Gastroesophageal sphincter (tissue), 4 donors: ENCODE data around the gene ZNF627. TPM values are rescaled to one million over a fixed set of nuclear protein-coding genes. Genes with fewer than 3 reads are reported as not detected.
"Not testable (repeated sequence)": the region's sequence is repeated elsewhere in the genome, so short reads cannot be mapped to it uniquely, and the experiment has no call there.

Experiments used
- ATAC-seq: fragments of 150-250 bp; one replicate; pipeline ENCODE4 v1.9.1; 2016; ENCODE audit warnings: mild to moderate bottlenecking, moderate library complexity
- H3K27ac ChIP-seq, 4 donors: fragments of 200-600 bp; sonication (generic) in 3 of 4; 1 replicate in 3 of 4; 2 replicates in 1 of 4; pipeline ENCODE4 v1.5.1; 2016 to 2019
- H3K27me3 ChIP-seq: fragments of 200-600 bp; sonication (generic); one replicate; pipeline ENCODE4 v1.5.1; 2019
- H3K36me3 ChIP-seq, 2 donors: fragments of 200-600 bp; sonication (generic); one replicate each; pipeline ENCODE4 v1.5.1; 2019; ENCODE audit warnings: control low read depth in 1 of 2
- H3K4me1 ChIP-seq, 3 donors: fragments of 200-600 bp; sonication (generic); 1 replicate in 2 of 3; 2 replicates in 1 of 3; pipeline ENCODE4 v1.5.1; 2016 to 2019; ENCODE audit warnings: control low read depth in 2 of 3
- H3K4me3 ChIP-seq, 2 donors: fragments of 200-600 bp; sonication (generic); one replicate each; pipeline ENCODE4 v1.5.1; 2019; ENCODE audit warnings: mild to moderate bottlenecking in 1 of 2, moderate library complexity in 1 of 2
- H3K9me3 ChIP-seq, 3 donors: fragments of 200-600 bp; sonication (generic); one replicate each; pipeline ENCODE4 v1.5.1; 2017 to 2019; ENCODE audit warnings: control low read depth in 2 of 3
- EP300 ChIP-seq: sonication (generic); formaldehyde crosslinking; IDR thresholded peaks from one replicate; pipeline ENCODE4 v1.6.1; 2017; ENCODE audit warnings: antibody characterized with exemption, mild to moderate bottlenecking
- POLR2A ChIP-seq, 2 donors: fragments of 450-650 bp; IDR thresholded peaks; one replicate each; pipeline ENCODE4 v1.6.1; 2017; ENCODE audit warnings: antibody characterized with exemption in 2 of 2, mild to moderate bottlenecking in 2 of 2, moderate library complexity in 1 of 2
- POLR2AphosphoS5 ChIP-seq: sonication (generic); formaldehyde crosslinking; IDR thresholded peaks from one replicate; pipeline ENCODE4 v1.6.1; 2017; ENCODE audit warnings: antibody characterized with exemption
- WGBS, 2 donors: methylation state at CpG; one replicate each; pipeline ENCODE4 v1.1.5; 2018; ENCODE audit warnings: low coverage in 1 of 2; 5-methylcytosine and 5-hydroxymethylcytosine counted together
- total RNA-seq, 4 donors: library from RNA; depleted of rRNA; stranded (reverse); fragments of >200 nt; gene quantifications; one replicate each; pipeline ENCODE4 v1.1.0, GENCODE V29; 2016
- TF ChIP-seq, protein P1 (sequence below), 4 experiments: fragments of 200-600 bp in 2 of 4; fragments of 450-650 bp in 2 of 4; sonication (generic) in 1 of 4; IDR thresholded peaks; one replicate each; pipeline ENCODE4 v1.5.1; 2017 to 2019; ENCODE audit warnings: antibody characterized with exemption in 4 of 4, mild to moderate bottlenecking in 2 of 4, moderate library complexity in 2 of 4

The ZNF627 gene
- total RNA-seq, 4 donors from 2014 or later, result 9.6 to 18.0 (median 10.4) TPM

- Histone ChIP-seq H3K27ac (no peak overlapping the region), H3K4me3 (no peak overlapping the region), H3K9me3 (no peaks in the 10 kb centered on the region), H3K27me3 (no peaks in the 10 kb centered on the region), H3K4me1 (no peaks in the 10 kb centered on the region), H3K36me3 (no peaks in the 10 kb centered on the region)
- no peak for ATAC-seq
- TF ChIP-seq POLR2A (IDR thresholded peaks at IDR 0.05), result no peak
- no peak for TF ChIP-seq POLR2AphosphoS5
- no peak for TF ChIP-seq EP300
- TF ChIP-seq, protein P1, sequence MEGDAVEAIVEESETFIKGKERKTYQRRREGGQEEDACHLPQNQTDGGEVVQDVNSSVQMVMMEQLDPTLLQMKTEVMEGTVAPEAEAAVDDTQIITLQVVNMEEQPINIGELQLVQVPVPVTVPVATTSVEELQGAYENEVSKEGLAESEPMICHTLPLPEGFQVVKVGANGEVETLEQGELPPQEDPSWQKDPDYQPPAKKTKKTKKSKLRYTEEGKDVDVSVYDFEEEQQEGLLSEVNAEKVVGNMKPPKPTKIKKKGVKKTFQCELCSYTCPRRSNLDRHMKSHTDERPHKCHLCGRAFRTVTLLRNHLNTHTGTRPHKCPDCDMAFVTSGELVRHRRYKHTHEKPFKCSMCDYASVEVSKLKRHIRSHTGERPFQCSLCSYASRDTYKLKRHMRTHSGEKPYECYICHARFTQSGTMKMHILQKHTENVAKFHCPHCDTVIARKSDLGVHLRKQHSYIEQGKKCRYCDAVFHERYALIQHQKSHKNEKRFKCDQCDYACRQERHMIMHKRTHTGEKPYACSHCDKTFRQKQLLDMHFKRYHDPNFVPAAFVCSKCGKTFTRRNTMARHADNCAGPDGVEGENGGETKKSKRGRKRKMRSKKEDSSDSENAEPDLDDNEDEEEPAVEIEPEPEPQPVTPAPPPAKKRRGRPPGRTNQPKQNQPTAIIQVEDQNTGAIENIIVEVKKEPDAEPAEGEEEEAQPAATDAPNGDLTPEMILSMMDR (IDR thresholded peaks at IDR 0.05), result no peak
- 73 to 79% methylated on average over 2 of the region's 2 CpGs for WGBS, 2 donors
Observed at GRCh38 chr19:11566164-11566563, 31.1 kb upstream of the ZNF627 start.

DNA sequence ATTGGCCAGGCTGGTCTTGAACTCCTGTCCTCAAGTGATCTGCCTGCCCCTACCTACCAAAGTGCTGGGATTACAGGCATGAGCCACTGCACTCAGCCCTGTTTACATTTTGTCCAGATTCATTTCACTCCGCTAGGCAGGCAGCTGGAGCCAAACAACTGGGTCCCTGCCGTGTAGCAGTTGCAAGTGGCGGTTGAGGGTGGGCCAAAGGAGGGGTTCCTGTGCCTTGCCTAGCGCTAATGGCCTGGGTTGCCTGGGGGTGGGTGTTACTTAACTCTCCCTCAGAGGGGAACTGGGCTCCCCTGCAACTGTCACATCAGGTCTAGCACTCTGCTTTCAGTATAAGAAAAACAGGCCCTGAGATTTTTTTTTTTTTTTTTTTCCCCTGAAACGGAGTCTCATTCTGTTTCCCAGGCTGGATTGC is 27.2 kb upstream of the ZNF627 start:
- no peak overlapping the region for H3K4me3 ChIP-seq
- H3K27ac ChIP-seq, result no peak overlapping the region
- 58 to 63% methylated on average over 2 of the region's 5 CpGs for WGBS, 2 donors
- no peaks in the 10 kb centered on the region for H3K36me3 ChIP-seq
- H3K27me3 ChIP-seq, result no peaks in the 10 kb centered on the region
- no peak for ATAC-seq
- H3K9me3 ChIP-seq, result no peaks in the 10 kb centered on the region
- H3K4me1 ChIP-seq, result no peaks in the 10 kb centered on the region
- TF ChIP-seq, protein P1 (IDR thresholded peaks at IDR 0.05), result no peak
- TF ChIP-seq POLR2A (IDR thresholded peaks at IDR 0.05), result no peak
- no peak for TF ChIP-seq POLR2AphosphoS5
- no peak for TF ChIP-seq EP300

GRCh38 chr19:11573354-11573753 is 23.9 kb upstream of the ZNF627 start:
- 72 to 100% methylated on average over 1 to 6 of the region's 6 CpGs for WGBS, 2 donors
- not testable (repeated sequence) for H3K4me1 ChIP-seq, H3K9me3 ChIP-seq, H3K27ac ChIP-seq, ATAC-seq, H3K4me3 ChIP-seq, H3K36me3 ChIP-seq
- H3K27me3 ChIP-seq, result peaks cover 12% of the 10 kb centered on the region

- WGBS, 2 donors, result 89 to 97% methylated on average over 3 of the region's 4 CpGs
- not testable (repeated sequence) for H3K4me3 ChIP-seq, H3K9me3 ChIP-seq, H3K27ac ChIP-seq, ATAC-seq, H3K36me3 ChIP-seq
- H3K27me3 ChIP-seq, result peaks cover 16% of the 10 kb centered on the region
- peaks cover 0 to 10% (median 4%) of the 10 kb centered on the region in 3 donors for H3K4me1 ChIP-seq
Observed at GRCh38 chr19:11573763-11574162, 23.5 kb upstream of the ZNF627 start.

DNA sequence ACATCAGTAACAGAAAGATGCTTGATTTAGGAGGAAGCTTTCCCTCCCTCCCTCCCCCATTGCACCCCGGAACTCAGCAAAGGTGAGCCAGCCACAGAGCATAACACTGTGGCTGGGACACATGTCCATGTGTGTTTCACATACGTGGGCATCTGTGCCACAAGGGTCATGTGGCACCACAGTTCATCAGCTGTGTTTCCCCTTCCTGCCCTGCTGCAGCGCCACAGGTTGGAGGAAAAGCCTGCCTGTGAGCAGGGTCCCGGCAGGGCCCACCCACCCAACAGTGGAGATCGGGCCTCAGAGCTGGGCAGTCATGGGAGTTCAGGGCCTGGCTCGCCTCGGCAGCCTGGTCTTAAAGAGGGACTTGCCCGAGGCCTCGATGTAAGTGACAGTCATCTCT is 22.6 kb upstream of the ZNF627 start:
- WGBS, 2 donors, result no CpG with 5 or more reads among the region's 9 CpGs
- no peaks in the 10 kb centered on the region for H3K36me3 ChIP-seq
- peaks cover 25% of the 10 kb centered on the region for H3K27me3 ChIP-seq
- TF ChIP-seq POLR2AphosphoS5 (no peak), EP300 (no peak), POLR2A (IDR thresholded peaks at IDR 0.05) (no peak)
- TF ChIP-seq, protein P1 (IDR thresholded peaks at IDR 0.05), result no peak
- no peak overlapping the region for H3K27ac ChIP-seq
- no peaks in the 10 kb centered on the region for H3K9me3 ChIP-seq
- H3K4me1 ChIP-seq, result peaks cover 0 to 13% (median 4%) of the 10 kb centered on the region in 3 donors
- H3K4me3 ChIP-seq, result no peak overlapping the region
- ATAC-seq, result no peak

DNA sequence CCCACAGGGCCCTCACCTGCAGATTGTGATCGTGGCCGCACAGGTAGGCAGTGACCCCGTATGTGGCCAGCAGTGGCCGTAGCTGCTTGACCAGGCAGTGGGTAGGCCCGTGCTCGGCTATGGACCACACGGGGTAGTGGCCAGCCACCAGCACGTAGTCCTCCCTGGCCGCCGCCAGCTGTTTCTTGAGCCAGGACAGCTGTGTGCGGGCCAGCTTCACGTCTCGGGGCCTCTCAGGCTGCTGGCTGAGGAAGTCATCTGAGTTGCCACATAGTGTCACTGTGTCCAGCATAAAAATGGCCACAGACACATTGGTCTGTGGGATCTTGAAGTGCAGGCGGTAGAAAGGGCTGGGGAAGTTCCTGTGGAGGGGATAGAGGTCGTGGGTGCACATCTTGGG is 21.1 kb upstream of the ZNF627 start:
- Histone ChIP-seq H3K4me1 (peaks cover 0 to 13% (median 4%) of the 10 kb centered on the region in 3 donors), H3K4me3 (no peak overlapping the region), H3K27me3 (peaks cover 26% of the 10 kb centered on the region), H3K36me3 (no peaks in the 10 kb centered on the region), H3K27ac (no peak overlapping the region), H3K9me3 (no peaks in the 10 kb centered on the region)
- ATAC-seq, result no peak
- no CpG with 5 or more reads among the region's 15 CpGs for WGBS, 2 donors
- TF ChIP-seq, protein P1 (IDR thresholded peaks at IDR 0.05), result no peak
- TF ChIP-seq POLR2AphosphoS5, result no peak
- TF ChIP-seq POLR2A (IDR thresholded peaks at IDR 0.05), result no peak
- TF ChIP-seq EP300, result no peak
